ENCODE data around the gene SCN3A. TPM values are rescaled to one million over a fixed set of nuclear protein-coding genes. Genes with fewer than 3 reads are reported as not detected.

The SCN3A gene
- total RNA-seq, 2 donors from 2014 or later = 0.40 to 0.80 TPM

GRCh38 chr2:165079432-165079831, 124.4 kb downstream of the SCN3A start:
- Histone ChIP-seq H3K9ac (ENCODE audit: low read depth in 2 of 2, low read length in 2 of 2) (no peak overlapping the region), H3K4me3 (no peak overlapping the region), H3K9me3 (no peaks in the 10 kb centered on the region), H3K27me3 (no peaks in the 10 kb centered on the region), H3K4me1 (no peaks in the 10 kb centered on the region), H3K36me3 (no peaks in the 10 kb centered on the region), H3K27ac (no peak overlapping the region)
- no peak for TF ChIP-seq CTCF (IDR thresholded peaks at IDR 0.05)
- intact Hi-C loops (cut with DNase I) = no loop called here
- no peak for DNase-seq

DNA sequence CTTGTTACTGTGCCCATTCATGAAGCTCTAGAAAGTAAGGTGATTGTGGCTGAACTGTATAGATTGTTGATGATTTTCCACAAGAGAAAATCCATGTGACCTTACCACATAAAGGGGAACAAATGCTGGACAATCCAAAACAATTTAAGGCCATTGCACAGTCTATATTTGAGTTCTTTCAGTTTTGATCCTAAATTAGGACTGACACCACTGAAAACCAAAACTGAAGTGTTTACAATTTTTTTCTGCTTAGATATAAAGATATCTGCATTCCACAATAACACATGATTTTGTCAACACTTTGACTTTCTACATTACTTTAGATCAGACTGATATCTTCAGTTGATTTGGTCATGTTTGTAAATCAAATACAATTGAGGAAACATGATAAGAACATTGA, 124.9 kb downstream of the SCN3A start:
- intact Hi-C loops (cut with DNase I) = no loop called here
- no peak overlapping the region for H3K4me3 ChIP-seq
- no peak overlapping the region for H3K9ac ChIP-seq (ENCODE audit: low read depth in 2 of 2, low read length in 2 of 2)
- no peaks in the 10 kb centered on the region for H3K36me3 ChIP-seq
- DNase-seq = no peak
- TF ChIP-seq CTCF (IDR thresholded peaks at IDR 0.05) = no peak
- H3K4me1 ChIP-seq = no peaks in the 10 kb centered on the region
- H3K27ac ChIP-seq = no peak overlapping the region
- no peaks in the 10 kb centered on the region for H3K27me3 ChIP-seq
- no peaks in the 10 kb centered on the region for H3K9me3 ChIP-seq

GRCh38 chr2:165074884-165075283, 129.0 kb downstream of the SCN3A start:
- Histone ChIP-seq H3K4me3 (no peak overlapping the region), H3K27ac (no peak overlapping the region), H3K4me1 (no peaks in the 10 kb centered on the region), H3K9ac (ENCODE audit: low read depth in 2 of 2, low read length in 2 of 2) (no peak overlapping the region), H3K36me3 (no peaks in the 10 kb centered on the region), H3K9me3 (no peaks in the 10 kb centered on the region), H3K27me3 (no peaks in the 10 kb centered on the region)
- no peak for TF ChIP-seq CTCF (IDR thresholded peaks at IDR 0.05)
- intact Hi-C loops (cut with DNase I) = no loop called here
- no peak for DNase-seq

DNA sequence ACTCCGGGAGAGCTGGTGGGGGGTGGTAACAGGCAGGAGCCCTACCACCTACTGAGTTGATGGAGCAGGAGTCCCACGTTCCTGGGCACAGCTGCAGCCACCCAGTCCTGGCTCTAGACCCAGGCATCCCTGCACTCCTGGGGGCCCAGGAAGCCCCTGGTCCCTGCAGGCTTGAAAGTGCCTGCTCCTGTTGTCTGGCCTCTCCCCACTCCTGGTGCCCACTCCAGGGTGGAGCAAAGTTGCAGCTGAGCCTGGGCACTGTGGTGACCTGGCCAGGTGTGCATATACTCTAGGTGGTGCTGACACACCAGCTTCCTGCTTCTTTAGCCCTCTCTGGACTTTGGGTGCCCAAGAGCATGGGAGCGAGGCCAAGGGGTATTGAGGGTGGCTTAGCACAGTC, 129.5 kb downstream of the SCN3A start:
- Histone ChIP-seq H3K9ac (ENCODE audit: low read depth in 2 of 2, low read length in 2 of 2) (no peak overlapping the region), H3K4me1 (no peaks in the 10 kb centered on the region), H3K36me3 (no peaks in the 10 kb centered on the region), H3K4me3 (no peak overlapping the region), H3K27ac (no peak overlapping the region), H3K9me3 (no peaks in the 10 kb centered on the region), H3K27me3 (no peaks in the 10 kb centered on the region)
- TF ChIP-seq CTCF (IDR thresholded peaks at IDR 0.05) = no peak
- DNase-seq = no peak
- intact Hi-C loops (cut with DNase I) = no loop called here

GRCh38 chr2:165070076-165070475, 133.8 kb downstream of the SCN3A start:
- Histone ChIP-seq H3K9me3 (no peaks in the 10 kb centered on the region), H3K9ac (ENCODE audit: low read depth in 2 of 2, low read length in 2 of 2) (no peak overlapping the region), H3K27ac (no peak overlapping the region), H3K4me3 (no peak overlapping the region), H3K36me3 (no peaks in the 10 kb centered on the region), H3K4me1 (no peaks in the 10 kb centered on the region), H3K27me3 (no peaks in the 10 kb centered on the region)
- no peak for DNase-seq
- no peak for TF ChIP-seq CTCF (IDR thresholded peaks at IDR 0.05)
- intact Hi-C loops (cut with DNase I) = no loop called here

- intact Hi-C loops (cut with DNase I) = no loop called here
- no peak for TF ChIP-seq CTCF (IDR thresholded peaks at IDR 0.05)
- no peak overlapping the region for H3K27ac ChIP-seq
- no peaks in the 10 kb centered on the region for H3K9me3 ChIP-seq
- DNase-seq = no peak
- H3K4me1 ChIP-seq = no peaks in the 10 kb centered on the region
- H3K9ac ChIP-seq (ENCODE audit: low read depth in 2 of 2, low read length in 2 of 2) = no peak overlapping the region
- H3K4me3 ChIP-seq = no peak overlapping the region
- no peaks in the 10 kb centered on the region for H3K36me3 ChIP-seq
- H3K27me3 ChIP-seq = no peaks in the 10 kb centered on the region
Observed at GRCh38 chr2:165069151-165069550, 134.7 kb downstream of the SCN3A start.
